H1 (cell line): Measurements from ENCODE around the gene SLC35F1. TPM values are rescaled to one million over a fixed set of nuclear protein-coding genes. Genes with fewer than 3 reads are reported as not detected.

Experiments used
- E2F6 ChIP-seq: IDR thresholded peaks from 2 replicates; pipeline ENCODE4 v1.6.1; 2012; ENCODE audit warnings: inconsistent platforms
- POU5F1 ChIP-seq: IDR thresholded peaks from 2 replicates; pipeline ENCODE4 v1.6.1; 2011; ENCODE audit warnings: low read depth, mild to moderate bottlenecking, low read length, moderate library complexity
- RFX5 ChIP-seq: IDR thresholded peaks from 2 replicates; pipeline ENCODE4 v1.6.1; 2011; ENCODE audit warnings: low read depth, low read length, improper control_type of control experiment, borderline replicate concordance
- SAP30 ChIP-seq: fragments of 300-600 bp; sonication (generic); IDR thresholded peaks from 2 replicates; pipeline ENCODE4 v1.7.1; 2012; ENCODE audit warnings: low read length, moderate library complexity, mild to moderate bottlenecking, inconsistent platforms; ENCODE audit not compliant: insufficient read depth, insufficient replicate concordance
- polyA plus RNA-seq, 7 experiments: library from polyadenylated mRNA; depleted of rRNA in 3 of 7; stranded (reverse) in 5 of 7; unstranded in 2 of 7; fragments of >200 nt in 5 of 7; fragments of 200-250 nt in 2 of 7; gene quantifications; 1 replicate in 5 of 7; 2 replicates in 1 of 7; 4 replicates in 1 of 7; pipeline versions ENCODE4 v1.2.1 to v1.2.3, GENCODE V29; 2011 to 2013; ENCODE audit warnings: missing spikeins in 2 of 7, mixed read lengths in 2 of 7
- total RNA-seq: library from RNA; stranded (reverse); fragmentation: NEBNext Ultra II Directional; extraction: Animal tissue kit (Norgen Biotek cat#: 25700); gene quantifications from 2 replicates; pipeline ENCODE4 v1.2.1, GENCODE V29; 2021

SLC35F1 gene
- total and polyA plus RNA-seq, 2 of the 8 experiments (the other 6 are each of a cell fraction or from before 2014, with no cell fraction given), result 7.0 to 10.0 TPM

GRCh38 chr6:117909638-117910037, 2.6 kb downstream of the SLC35F1 start (continued):
- TF ChIP-seq E2F6 (no peak), RFX5 (no peak), SAP30 (no peak), POU5F1 (no peak)
